ENCODE measurements around the gene HBE1. TPM values are rescaled to one million over a fixed set of nuclear protein-coding genes. Genes with fewer than 3 reads are reported as not detected.

HBE1 gene
- total RNA-seq, 1 experiment from 2014 or later = 3.2 TPM

DNA sequence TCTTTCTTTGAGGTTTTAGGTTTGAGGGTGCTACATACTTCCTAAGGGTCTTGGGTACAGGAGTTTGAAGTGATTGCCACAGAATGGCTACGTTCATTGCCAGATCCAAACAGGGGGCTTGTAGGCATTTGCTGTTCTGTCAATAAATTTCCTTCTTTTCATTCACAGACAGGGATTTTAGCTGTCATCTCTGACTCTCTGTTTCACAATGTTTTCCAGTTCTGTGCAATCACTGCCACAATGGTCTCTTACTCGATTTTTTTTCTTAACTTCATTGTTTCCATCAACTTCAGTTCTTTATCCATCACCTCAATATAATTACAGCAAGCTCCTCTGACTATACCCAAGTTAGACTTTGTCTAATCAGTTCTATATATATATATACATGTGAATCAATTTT is 29.3 kb downstream of the HBE1 start:
- TF ChIP-seq, protein P1, sequence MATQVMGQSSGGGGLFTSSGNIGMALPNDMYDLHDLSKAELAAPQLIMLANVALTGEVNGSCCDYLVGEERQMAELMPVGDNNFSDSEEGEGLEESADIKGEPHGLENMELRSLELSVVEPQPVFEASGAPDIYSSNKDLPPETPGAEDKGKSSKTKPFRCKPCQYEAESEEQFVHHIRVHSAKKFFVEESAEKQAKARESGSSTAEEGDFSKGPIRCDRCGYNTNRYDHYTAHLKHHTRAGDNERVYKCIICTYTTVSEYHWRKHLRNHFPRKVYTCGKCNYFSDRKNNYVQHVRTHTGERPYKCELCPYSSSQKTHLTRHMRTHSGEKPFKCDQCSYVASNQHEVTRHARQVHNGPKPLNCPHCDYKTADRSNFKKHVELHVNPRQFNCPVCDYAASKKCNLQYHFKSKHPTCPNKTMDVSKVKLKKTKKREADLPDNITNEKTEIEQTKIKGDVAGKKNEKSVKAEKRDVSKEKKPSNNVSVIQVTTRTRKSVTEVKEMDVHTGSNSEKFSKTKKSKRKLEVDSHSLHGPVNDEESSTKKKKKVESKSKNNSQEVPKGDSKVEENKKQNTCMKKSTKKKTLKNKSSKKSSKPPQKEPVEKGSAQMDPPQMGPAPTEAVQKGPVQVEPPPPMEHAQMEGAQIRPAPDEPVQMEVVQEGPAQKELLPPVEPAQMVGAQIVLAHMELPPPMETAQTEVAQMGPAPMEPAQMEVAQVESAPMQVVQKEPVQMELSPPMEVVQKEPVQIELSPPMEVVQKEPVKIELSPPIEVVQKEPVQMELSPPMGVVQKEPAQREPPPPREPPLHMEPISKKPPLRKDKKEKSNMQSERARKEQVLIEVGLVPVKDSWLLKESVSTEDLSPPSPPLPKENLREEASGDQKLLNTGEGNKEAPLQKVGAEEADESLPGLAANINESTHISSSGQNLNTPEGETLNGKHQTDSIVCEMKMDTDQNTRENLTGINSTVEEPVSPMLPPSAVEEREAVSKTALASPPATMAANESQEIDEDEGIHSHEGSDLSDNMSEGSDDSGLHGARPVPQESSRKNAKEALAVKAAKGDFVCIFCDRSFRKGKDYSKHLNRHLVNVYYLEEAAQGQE (IDR thresholded peaks at IDR 0.05; ENCODE audit: insufficient read depth in 1 of 2, low read depth in 2 of 2, low read length in 1 of 2) = no peak
- no peak for TF ChIP-seq TCF7L2 (IDR thresholded peaks at IDR 0.05; ENCODE audit: low read depth, low read length)
- CTCF ChIA-PET = no interaction called here
- in situ Hi-C loops (cut with HindIII; ENCODE audit: low pct_unique_long_range_greater_than_20kb, low sequenced_read_pairs) = no loop called here
- DNase-seq (ENCODE audit: low read depth, low spot score) (no peak), ATAC-seq (no peak)
- H3K9me3 ChIP-seq (ENCODE audit: control insufficient read depth, insufficient read depth, low read depth, low read length) = no peaks in the 10 kb centered on the region
- POLR2A ChIA-PET = no interaction called here
- H3K27ac ChIP-seq (ENCODE audit: low read length) = no peak overlapping the region
- no peak overlapping the region for H3K4me3 ChIP-seq (ENCODE audit: low read depth in 2 of 2, low read length in 2 of 2)
- H3K4me1 ChIP-seq (ENCODE audit: control insufficient read depth, insufficient read depth, low read length) = no peaks in the 10 kb centered on the region
- H3K27me3 ChIP-seq (ENCODE audit: control insufficient read depth, insufficient read depth, low read length) = peaks cover 4% of the 10 kb centered on the region; the same call in 1 of the 2 replicates
- intact Hi-C loops (cut with micrococcal nuclease; ENCODE audit: unreplicated experiment) = no loop called here
- no peaks in the 10 kb centered on the region for H3K36me3 ChIP-seq (ENCODE audit: control insufficient read depth, insufficient read depth, low read length)
- no TSS peak for BruUV-seq (replicated peaks)

DNA sequence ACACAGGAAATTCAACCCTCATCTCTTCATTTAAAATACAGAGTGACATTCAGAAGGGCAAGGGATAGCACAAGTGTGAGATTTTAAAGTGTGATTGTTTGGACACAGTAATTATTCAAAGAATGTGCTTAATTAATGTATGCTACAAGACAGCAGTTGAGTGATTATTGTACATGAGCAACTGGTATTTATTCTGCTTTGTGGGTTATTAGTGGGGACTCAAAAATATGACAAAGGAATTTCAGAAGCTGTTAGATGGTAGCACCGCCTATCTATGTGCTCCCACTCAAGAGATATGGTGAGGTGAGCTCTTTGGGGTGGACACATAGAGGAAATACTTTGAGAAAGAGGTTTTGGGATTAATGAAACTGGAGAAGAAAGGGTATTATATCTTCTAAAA is 29.7 kb downstream of the HBE1 start:
- ChIA-PET POLR2A (no interaction called here), CTCF (interaction anchor here (0.5 kb wide), 1 partner anchor 333 kb away, joined by 3 read pairs; no protein-coding TSS in a partner anchor)
- intact Hi-C loops (cut with micrococcal nuclease; ENCODE audit: unreplicated experiment) (no loop called here), in situ Hi-C loops (cut with HindIII; ENCODE audit: low pct_unique_long_range_greater_than_20kb, low sequenced_read_pairs) (no loop called here)
- DNase-seq (ENCODE audit: low read depth, low spot score) (no peak), ATAC-seq (no peak)
- Histone ChIP-seq H3K9me3 (ENCODE audit: control insufficient read depth, insufficient read depth, low read depth, low read length) (no peaks in the 10 kb centered on the region), H3K27me3 (ENCODE audit: control insufficient read depth, insufficient read depth, low read length) (peaks cover 4% of the 10 kb centered on the region; the same call in 1 of the 2 replicates), H3K36me3 (ENCODE audit: control insufficient read depth, insufficient read depth, low read length) (no peaks in the 10 kb centered on the region), H3K27ac (ENCODE audit: low read length) (no peak overlapping the region), H3K4me3 (ENCODE audit: low read depth in 2 of 2, low read length in 2 of 2) (no peak overlapping the region), H3K4me1 (ENCODE audit: control insufficient read depth, insufficient read depth, low read length) (no peaks in the 10 kb centered on the region)
- TF ChIP-seq, protein P1 (IDR thresholded peaks at IDR 0.05; ENCODE audit: insufficient read depth in 1 of 2, low read depth in 2 of 2, low read length in 1 of 2) = no peak
- no peak for TF ChIP-seq SIN3A (IDR thresholded peaks at IDR 0.05; ENCODE audit: borderline replicate concordance, insufficient read depth, low read depth, low read length)
- TF ChIP-seq TCF7L2 (IDR thresholded peaks at IDR 0.05; ENCODE audit: low read depth, low read length) = no peak
- TF ChIP-seq, protein P2, sequence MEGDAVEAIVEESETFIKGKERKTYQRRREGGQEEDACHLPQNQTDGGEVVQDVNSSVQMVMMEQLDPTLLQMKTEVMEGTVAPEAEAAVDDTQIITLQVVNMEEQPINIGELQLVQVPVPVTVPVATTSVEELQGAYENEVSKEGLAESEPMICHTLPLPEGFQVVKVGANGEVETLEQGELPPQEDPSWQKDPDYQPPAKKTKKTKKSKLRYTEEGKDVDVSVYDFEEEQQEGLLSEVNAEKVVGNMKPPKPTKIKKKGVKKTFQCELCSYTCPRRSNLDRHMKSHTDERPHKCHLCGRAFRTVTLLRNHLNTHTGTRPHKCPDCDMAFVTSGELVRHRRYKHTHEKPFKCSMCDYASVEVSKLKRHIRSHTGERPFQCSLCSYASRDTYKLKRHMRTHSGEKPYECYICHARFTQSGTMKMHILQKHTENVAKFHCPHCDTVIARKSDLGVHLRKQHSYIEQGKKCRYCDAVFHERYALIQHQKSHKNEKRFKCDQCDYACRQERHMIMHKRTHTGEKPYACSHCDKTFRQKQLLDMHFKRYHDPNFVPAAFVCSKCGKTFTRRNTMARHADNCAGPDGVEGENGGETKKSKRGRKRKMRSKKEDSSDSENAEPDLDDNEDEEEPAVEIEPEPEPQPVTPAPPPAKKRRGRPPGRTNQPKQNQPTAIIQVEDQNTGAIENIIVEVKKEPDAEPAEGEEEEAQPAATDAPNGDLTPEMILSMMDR (IDR thresholded peaks at IDR 0.05) = no peak
- no peak for TF ChIP-seq POLR2AphosphoS5 (IDR thresholded peaks at IDR 0.05; ENCODE audit: low read depth, low read length)
- no TSS peak for BruUV-seq (replicated peaks)

All from Panc1 (cell line).